Measurements from ENCODE around the gene ORM2.
"Not testable (repeated sequence)": the region's sequence is repeated elsewhere in the genome, so short reads cannot be mapped to it uniquely, and the experiment has no call there.

The ORM2 gene

DNA sequence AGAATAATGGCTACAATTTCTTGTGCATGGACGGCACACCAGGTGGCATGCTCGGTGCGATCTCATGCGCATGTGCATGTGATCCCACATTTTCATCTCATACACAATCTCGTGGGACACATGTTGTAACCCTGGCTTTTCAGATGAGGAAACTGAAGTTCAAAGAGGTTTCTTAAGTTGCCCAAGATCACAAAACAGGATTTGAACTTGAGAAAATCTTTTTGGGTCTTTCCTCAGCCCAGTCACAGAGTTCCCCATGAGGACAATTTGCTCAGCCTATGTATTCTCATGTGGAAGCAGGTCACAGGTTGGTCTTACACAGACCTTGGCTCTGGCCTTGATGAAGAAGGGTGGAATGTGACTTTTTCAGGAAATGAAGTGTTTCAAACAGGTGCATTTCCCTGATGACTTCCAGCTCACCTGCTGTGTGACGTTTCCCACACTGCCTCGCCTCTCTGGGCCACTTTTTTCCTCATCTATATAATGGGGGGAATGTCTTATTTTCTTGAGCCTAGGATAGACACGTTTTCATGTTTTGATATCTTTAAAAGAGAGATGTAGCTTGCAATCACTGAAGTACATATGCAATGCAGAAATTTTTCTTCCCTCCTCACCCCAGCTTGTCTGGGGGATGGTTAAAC, 13.8 kb upstream of the ORM2 start:
- no peak for DNase-seq

DNA sequence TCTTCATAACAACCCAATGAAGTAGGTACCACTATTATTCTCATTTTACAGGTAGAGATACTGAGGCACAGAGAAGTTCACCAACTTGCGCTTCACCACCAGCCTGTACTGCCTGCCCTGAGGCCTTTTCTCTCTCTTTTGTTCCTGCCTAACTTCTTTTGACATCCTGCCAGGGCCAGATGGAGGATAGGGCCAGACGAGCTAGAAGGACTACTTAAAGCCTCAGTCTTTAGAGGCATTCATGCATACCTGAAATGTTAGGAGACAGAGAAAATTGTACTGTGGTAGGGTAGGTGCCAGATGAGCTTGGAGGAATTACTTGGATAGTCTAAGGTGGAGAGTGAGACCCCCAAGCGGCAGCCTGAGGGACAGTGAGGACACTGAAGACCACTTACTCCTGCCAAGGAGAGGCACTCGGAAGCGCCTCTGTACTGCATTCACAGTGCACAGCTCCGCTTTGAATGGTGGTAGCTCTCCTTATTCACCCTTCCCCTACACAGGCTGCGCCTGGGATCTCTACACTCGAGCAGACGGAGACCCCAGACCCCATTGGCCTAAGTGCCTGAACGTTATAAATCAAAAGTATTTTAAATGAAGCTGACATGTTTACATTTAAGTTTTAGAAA, 13.0 kb upstream of the ORM2 start:
- DNase-seq = peak; percentile 13

DNA sequence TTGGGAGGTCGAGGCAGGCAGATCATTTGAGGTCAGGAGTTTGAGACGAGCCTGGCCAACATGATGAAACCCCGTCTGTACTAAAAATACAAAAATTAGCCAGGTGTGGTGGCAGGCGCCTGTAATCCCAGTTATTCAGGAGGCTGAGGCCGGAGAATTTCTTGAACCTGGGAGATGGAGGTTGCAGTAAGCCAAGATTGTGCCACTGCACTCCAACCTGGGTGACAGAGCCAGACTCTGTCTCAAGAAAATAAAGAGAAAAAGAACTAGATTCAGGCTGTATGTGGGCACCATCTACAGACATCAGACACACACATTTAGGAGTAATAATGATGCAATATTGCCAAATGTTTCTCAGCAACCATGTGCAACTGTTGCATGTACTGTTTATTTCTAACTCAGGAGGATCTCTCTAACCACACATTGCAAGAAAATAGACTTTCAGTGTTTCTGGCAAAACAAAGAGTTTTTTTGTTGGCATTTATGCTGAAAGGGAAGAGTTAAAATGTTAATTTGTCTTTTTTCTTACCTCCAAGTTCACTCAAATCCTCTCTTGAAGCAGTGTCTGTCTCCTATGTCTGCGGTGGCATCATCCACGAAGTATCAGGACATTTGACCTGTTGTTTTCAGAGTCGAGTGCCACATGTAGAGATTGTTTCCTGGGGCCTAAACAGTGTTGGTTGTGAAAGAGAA, 11.9 kb upstream of the ORM2 start:
- DNase-seq = no peak

DNA sequence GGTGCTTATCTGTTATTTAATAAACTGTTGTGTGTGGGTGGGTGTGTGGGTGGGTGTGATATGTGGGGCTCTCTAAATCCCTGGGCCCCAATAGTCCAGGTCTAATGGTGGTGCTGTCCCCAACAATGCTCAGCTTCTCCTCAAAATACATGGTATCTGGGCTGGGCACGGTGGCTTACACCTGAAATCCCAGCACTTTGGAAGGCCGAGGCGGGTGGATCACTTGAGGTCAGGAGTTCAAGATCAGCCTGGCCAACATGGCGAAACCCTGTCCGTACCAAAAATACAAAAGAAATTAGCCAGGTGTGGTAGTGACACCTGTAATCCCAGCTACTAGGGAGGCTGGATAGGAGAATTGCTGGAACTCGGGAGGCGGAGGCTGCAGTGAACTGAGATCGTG, 11.3 kb upstream of the ORM2 start:
- no peak for DNase-seq

GRCh38 chr9:114319147-114319546, 10.5 kb upstream of the ORM2 start:
- no peak for DNase-seq

- DNase-seq = not testable (repeated sequence)
Observed at GRCh38 chr9:114320710-114321109, 9.0 kb upstream of the ORM2 start.

DNA sequence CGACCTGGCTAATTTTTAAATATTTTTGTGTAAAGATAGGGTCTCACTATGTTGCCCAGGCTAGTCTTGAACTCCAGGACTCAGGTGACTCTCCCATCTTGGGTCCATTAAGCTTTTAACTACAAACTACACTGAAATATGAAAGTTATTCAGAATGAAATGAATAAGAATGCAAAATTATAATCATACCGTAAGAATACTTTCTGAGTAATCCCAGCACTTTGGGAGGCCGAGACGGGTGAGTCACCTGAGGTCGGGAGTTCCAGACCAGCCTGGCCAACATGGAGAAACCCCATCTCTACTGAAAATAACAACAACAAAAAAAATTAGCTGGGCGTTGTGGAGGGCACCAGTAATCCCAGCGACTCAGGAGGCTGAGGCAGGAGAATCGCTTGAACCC, 7.9 kb upstream of the ORM2 start:
- no peak for DNase-seq

DNA sequence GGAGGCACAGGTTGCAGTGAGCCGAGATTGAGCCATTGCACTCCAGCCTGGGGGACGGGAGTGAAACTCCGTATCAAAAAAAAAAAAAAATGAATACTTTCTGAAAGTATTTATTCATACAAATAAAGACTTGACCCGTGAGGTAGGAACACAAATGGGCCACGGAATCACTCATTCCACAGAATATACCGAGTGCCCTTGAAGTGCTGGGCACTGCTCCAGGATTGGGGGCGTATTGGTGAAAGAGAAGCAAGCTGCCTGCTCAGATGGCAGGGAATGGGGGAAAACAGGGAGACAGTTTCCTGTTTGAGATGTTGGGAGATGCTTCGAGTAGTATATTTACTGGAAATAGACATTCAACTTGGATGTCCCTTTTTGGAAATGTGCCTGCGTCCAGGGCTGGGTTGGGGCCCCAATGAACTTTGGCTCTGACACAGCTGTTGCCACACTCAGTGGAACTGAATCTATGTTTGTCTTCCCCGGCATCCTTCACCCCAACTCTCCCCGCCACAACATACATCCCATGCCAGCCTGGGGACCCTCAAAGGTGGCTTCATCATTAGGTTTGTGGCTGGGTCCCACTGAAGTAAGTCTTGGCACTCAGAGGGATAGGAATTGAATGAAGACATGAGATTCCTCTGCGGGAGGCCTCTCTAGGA, 7.4 kb upstream of the ORM2 start:
- not testable (repeated sequence) for DNase-seq

DNA sequence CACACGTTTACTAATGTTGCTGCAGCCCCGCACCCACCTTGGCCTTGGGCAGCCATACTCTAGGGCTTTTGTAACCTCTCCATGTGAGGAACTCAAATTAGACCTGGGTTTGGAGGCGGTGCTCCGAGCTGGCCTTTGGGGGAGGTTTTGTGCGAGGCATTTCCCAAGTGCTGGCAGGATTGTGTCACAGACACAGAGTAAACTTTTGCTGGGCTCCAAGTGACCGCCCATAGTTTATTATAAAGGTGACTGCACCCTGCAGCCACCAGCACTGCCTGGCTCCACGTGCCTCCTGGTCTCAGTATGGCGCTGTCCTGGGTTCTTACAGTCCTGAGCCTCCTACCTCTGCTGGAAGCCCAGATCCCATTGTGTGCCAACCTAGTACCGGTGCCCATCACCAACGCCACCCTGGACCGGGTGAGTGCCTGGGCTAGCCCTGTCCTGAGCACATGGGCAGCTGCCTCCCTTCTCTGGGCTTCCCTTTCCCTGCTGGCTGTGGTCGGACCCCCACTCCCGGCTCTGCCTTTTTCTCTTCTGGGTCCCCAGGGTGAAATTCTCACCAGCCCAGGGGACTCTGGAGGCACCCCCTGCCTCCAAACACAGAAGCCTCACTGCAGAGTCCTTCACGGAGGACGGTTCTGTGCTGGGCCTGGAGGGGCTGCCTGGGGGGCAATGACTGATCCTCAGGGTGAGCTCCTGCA, 6.7 kb upstream of the ORM2 start, which contains the start of gene ORM1:
ORM1 (plus strand) TSS at position 268 of the 701 bp plus-strand sequence; CDS start at position 304, 36 bp downstream.
- DNase-seq = not testable (repeated sequence)

GRCh38 chr9:114323849-114324248, 5.8 kb upstream of the ORM2 start:
- DNase-seq = not testable (repeated sequence)

- DNase-seq = no peak
Observed at GRCh38 chr9:114324492-114324891, 5.2 kb upstream of the ORM2 start.

- DNase-seq = not testable (repeated sequence)
Observed at GRCh38 chr9:114324965-114325364, 4.7 kb upstream of the ORM2 start.

DNA sequence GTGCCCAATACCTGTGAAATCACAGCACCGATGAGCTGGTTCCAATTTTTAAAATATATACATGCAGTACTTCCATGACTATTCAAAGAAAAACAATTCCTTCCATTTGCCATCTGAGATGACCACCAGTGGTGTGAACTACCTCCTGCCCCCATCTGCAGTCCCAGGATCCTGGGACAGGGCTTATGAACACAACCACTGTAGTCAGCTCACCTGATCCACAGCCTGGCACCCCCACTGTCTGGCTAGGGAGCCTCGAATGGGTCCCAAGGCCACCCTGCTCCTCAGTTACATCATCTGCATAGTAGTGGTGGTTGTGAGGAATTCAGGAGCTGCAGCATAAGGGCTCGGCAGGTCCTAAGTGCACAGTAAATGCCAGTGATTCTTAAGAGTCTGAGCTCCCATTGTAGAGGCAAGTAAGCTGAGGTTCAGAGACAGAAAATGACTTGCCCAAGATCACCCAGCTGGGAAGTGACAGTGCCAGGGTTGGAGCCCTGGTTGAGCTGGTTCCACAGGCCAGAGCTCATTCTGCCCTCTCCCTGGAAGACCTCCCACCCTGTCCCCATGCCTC, 3.9 kb upstream of the ORM2 start:
- not testable (repeated sequence) for DNase-seq

DNA sequence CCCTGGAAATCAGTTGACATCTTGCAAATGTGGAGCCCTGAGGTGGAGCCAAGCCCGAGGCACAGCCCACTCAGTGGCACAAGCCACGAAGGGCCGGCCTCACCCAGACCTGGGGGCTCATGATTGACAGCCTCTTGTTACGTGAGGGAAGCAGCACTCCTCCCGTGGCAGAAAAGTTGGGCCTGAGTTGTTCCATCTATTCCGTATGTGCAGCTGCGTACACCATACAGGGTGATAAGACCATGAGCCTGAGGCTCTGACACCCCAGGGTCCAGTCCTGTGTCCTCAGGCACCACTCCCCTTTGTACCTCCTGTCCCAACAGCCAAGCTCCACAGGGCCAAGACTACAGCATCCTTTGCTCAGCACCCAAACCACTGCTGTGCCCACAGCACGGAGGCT, 1.9 kb upstream of the ORM2 start:
- no peak for DNase-seq

DNA sequence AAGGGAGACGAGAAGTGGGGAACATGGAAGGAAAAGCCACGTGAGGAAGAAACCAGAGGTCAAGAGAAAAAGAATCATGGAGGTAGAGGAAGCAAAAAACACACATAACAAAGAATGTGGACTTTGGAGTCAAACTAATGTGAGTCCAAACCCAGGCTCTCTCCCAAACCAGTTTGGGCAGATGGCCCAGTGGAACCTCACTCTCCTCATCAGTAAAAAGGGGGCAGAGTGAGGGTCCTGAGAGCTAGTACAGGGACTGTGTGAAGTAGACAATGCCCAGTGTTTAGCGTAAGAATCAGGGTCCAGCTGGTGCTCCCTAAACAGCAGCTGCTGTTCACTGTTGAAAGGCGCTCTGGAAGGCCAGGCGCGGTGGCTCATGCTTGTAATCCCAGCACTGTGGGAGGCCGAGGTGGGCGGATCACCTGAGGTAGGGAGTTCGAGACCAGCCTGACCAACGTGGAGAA, 1.3 kb upstream of the ORM2 start:
- not testable (repeated sequence) for DNase-seq

DNA sequence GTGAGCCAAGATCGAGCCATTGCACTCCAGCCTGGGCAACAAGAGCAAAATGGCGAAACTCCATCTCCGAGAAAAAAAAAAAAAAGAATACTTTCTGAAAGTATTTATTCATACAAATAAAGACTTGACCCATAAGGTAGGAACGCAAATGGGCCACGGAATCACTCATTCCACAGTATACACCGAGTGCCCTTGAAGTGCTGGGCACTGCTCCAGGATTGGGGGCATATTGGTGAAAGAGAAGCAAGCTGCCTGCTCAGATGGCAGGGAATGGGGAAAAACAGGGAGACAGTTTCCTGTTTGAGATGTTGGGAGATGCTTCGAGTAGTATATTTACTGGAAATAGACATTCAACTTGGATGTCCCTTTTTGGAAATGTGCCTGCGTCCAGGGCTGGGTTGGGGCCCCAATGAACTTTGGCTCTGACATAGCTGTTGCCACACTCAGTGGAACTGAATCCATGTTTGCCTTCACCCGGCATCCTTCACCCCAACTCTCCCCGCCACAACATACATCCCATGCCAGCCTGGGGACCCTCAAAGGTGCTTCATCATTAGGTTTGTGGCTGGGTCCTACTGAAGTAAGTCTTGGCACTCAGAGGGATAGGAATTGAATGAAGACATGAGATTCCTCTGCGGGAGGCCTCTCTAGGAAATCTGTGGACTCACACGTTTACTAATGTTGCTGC, 588 bp upstream of the ORM2 start:
- not testable (repeated sequence) for DNase-seq

DNA sequence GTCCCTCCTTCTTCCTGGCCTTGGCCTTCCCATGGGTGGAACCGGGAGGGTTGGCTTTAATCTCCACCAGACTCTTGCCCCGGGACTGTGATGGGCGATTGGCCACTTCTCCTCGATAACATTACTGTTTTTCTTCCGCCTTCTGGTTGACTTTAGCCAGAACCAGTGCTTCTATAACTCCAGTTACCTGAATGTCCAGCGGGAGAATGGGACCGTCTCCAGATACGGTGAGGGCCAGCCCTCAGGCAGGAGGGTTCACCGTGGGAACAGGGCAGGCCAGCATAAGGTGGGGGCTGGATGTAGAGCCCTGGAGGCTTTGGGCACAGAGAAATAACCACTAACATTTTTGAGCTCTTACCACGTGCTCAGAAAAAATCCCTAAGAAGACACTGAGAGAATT, 967 bp downstream of the ORM2 start:
- no peak for DNase-seq

DNA sequence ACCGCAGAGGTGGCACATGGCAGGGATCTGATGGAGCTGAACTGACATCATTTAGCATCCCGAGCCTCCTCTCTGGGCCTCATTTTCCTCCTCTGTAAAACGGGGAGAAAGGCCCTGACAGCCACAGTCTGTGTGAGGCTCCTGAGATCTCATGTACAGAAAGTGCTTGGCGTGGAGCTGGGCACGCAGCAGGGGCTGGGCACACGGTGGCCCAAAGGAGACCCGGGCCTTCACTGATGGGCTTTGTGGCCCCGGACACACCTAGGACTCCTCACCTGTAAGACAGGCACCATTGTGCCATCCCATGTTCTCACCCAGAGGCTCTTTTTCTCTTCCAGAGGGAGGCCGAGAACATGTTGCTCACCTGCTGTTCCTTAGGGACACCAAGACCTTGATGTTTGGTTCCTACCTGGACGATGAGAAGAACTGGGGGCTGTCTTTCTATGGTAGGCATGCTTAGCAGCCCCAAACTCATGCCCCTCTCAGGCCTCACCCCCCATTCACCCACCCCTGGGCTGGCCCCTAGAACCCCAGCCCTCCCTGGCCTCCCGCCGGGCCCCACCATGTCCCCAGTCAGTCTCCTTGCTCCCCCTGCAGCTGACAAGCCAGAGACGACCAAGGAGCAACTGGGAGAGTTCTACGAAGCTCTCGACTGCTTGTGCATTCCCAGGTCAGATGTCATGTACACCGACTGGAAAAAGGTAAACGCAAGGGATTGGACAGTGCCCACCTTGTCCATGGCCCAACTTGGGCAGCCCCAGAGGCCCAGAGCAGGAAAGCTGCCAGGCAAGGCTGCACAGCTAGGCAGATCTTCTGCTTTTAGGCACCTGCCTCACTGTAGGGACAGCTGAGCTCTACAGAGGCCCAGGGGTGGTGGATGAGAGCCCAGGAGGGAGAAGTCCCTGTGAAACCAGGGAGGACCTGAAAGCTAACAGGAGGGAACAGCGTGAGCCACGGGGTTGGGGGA, 1.8 kb downstream of the ORM2 start:
- not testable (repeated sequence) for DNase-seq

DNA sequence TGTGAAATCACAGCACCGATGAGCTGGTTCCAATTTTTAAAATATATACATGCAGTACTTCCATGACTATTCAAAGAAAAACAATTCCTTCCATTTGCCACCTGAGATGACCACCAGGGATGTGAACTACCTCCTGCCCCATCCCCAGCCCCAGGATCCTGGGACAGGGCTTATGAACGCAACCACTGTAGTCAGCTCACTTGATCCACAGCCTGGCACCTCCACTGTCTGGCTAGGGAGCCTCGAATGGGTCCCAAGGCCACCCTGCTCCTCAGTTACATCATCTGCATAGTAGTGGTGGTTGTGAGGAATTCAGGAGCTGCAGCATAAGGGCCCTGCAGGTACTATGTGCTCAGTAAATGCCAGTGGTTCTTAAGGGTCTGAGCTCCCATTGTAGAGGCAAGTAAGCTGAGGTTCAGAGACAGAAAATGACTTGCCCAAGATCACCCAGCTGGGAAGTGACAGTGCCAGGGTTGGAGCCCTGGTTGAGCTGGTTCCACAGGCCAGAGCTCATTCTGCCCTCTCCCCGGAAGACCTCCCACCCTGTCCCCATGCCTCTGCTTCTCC, 2.9 kb downstream of the ORM2 start:
- DNase-seq = not testable (repeated sequence)

DNA sequence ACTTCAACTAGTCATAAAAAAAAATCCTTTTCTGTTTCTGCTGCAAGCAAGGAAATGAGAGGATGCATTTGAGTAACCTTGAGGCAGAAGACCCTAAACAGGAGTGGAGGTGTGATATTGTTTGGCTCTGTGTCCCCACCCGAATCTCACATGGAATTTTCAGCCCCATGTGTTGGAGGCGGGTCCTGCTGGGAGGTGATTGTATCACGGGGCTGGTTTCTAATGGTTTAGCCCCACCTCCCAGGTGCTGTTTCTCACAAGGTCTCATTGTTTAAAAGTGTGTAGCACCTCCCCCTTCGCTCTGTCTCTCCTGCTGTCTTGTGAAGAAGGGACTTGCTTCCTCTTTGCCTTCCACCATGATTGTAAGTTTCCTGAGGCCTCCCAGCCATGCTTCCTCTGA, 4.0 kb downstream of the ORM2 start:
- not testable (repeated sequence) for DNase-seq
